Measurements from ENCODE around the gene CAPG.

Gene CAPG

GRCh38 chr2:85445316-85446295 lies 35.4 kb upstream of the CAPG start:
- Histone ChIP-seq H3K79me2 (ENCODE audit: insufficient read depth, low read length) (no peaks in the 10 kb centered on the region), H3K27me3 (ENCODE audit: insufficient read depth, low read length, poor library complexity, severe bottlenecking) (no peaks in the 10 kb centered on the region), H3K9ac (ENCODE audit: low read depth, low read length, poor library complexity, severe bottlenecking) (no peak overlapping the region), H3K9me3 (ENCODE audit: insufficient read depth, low read depth, low read length) (no peaks in the 10 kb centered on the region), H3F3A (ENCODE audit: low read depth) (no peaks in the 10 kb centered on the region), H4K20me1 (ENCODE audit: insufficient read depth, low read length, poor library complexity, severe bottlenecking) (no peaks in the 10 kb centered on the region), H3K4me1 (ENCODE audit: insufficient read depth, low read length, poor library complexity, severe bottlenecking) (no peaks in the 10 kb centered on the region), H3K9me2 (replicated peaks; ENCODE audit: low read depth, low read length) (no peaks in the 10 kb centered on the region), H3K4me3 (ENCODE audit: low read length, poor library complexity, severe bottlenecking) (no peak overlapping the region), H3K36me3 (ENCODE audit: insufficient read depth, low read length) (no peaks in the 10 kb centered on the region), H3K4me2 (ENCODE audit: low read depth, low read length, poor library complexity, severe bottlenecking) (no peak overlapping the region), H2AFZ (ENCODE audit: low read length) (no peak overlapping the region)
- TF ChIP-seq EZH2phosphoT487 (IDR thresholded peaks at IDR 0.05; ENCODE audit: borderline replicate concordance): no peak
- TF ChIP-seq, protein P1, sequence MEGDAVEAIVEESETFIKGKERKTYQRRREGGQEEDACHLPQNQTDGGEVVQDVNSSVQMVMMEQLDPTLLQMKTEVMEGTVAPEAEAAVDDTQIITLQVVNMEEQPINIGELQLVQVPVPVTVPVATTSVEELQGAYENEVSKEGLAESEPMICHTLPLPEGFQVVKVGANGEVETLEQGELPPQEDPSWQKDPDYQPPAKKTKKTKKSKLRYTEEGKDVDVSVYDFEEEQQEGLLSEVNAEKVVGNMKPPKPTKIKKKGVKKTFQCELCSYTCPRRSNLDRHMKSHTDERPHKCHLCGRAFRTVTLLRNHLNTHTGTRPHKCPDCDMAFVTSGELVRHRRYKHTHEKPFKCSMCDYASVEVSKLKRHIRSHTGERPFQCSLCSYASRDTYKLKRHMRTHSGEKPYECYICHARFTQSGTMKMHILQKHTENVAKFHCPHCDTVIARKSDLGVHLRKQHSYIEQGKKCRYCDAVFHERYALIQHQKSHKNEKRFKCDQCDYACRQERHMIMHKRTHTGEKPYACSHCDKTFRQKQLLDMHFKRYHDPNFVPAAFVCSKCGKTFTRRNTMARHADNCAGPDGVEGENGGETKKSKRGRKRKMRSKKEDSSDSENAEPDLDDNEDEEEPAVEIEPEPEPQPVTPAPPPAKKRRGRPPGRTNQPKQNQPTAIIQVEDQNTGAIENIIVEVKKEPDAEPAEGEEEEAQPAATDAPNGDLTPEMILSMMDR (conservative IDR thresholded peaks at IDR 0.05; ENCODE audit: low read length): no peak

DNA sequence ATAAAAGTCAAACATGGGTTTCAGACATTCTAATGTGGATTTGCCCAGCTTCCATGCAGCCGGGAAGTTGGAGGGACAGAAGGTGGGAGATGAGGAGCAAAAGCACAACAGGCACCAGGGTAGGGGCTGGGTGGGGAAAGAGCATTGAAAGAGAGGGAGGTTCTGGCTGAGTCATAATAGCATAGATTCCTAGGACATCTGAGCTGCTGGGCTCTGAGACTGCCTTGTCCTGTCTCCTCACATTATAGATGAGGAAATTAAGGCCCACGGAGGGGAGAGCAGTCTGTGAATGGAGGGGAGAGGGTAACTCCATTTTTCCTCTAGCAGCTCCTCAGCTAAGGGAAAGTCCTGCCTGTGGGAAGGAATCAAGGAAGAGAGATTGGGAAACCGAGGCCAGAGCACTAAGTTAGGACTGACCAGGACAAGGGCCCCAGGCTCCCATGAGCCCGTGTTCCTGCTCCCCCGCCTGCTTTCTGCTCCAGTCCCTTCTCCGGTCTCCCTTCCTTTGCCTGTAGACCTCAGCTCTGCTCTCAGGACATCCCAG lies 34.5 kb upstream of the CAPG start:
- TF ChIP-seq, protein P1 (conservative IDR thresholded peaks at IDR 0.05; ENCODE audit: low read length): no peak
- TF ChIP-seq EZH2phosphoT487 (IDR thresholded peaks at IDR 0.05; ENCODE audit: borderline replicate concordance): no peak
- H3K4me1 ChIP-seq (ENCODE audit: insufficient read depth, low read length, poor library complexity, severe bottlenecking): no peaks in the 10 kb centered on the region
- H3F3A ChIP-seq (ENCODE audit: low read depth): no peaks in the 10 kb centered on the region
- H3K27me3 ChIP-seq (ENCODE audit: insufficient read depth, low read length, poor library complexity, severe bottlenecking): no peaks in the 10 kb centered on the region
- no peaks in the 10 kb centered on the region for H3K79me2 ChIP-seq (ENCODE audit: insufficient read depth, low read length)
- no peaks in the 10 kb centered on the region for H3K36me3 ChIP-seq (ENCODE audit: insufficient read depth, low read length)
- no peak overlapping the region for H2AFZ ChIP-seq (ENCODE audit: low read length)
- no peak overlapping the region for H3K9ac ChIP-seq (ENCODE audit: low read depth, low read length, poor library complexity, severe bottlenecking)
- no peaks in the 10 kb centered on the region for H4K20me1 ChIP-seq (ENCODE audit: insufficient read depth, low read length, poor library complexity, severe bottlenecking)
- H3K4me2 ChIP-seq (ENCODE audit: low read depth, low read length, poor library complexity, severe bottlenecking): no peak overlapping the region
- no peaks in the 10 kb centered on the region for H3K9me3 ChIP-seq (ENCODE audit: insufficient read depth, low read depth, low read length)
- H3K4me3 ChIP-seq (ENCODE audit: low read length, poor library complexity, severe bottlenecking): no peak overlapping the region
- H3K9me2 ChIP-seq (replicated peaks; ENCODE audit: low read depth, low read length): no peaks in the 10 kb centered on the region

DNA sequence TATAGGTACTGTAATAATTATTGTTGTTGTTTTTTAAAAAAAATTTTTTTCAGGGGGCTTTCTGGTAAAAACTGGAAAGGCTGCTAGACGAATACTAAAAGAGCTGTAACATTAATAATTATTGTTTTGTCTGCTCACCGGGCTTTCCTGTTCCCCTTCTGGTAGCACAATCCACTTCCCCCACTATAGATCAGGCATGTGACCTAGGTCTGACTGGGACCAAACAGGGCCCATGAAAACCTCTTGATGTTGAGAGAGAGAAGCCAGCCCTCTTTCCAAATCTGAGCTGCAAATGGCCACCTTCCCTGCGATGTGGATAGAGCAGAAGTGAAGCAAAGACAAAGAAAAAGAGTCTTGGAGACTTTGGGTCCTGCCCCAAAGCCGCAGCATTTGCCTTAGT lies 31.7 kb upstream of the CAPG start:
- H3K36me3 ChIP-seq (ENCODE audit: insufficient read depth, low read length): no peaks in the 10 kb centered on the region
- H3K9me2 ChIP-seq (replicated peaks; ENCODE audit: low read depth, low read length): no peaks in the 10 kb centered on the region
- H2AFZ ChIP-seq (ENCODE audit: low read length): peak overlapping the region; percentile 72; the same call in 1 of the 2 replicates
- TF ChIP-seq EZH2phosphoT487 (IDR thresholded peaks at IDR 0.05; ENCODE audit: borderline replicate concordance): no peak
- TF ChIP-seq, protein P1 (conservative IDR thresholded peaks at IDR 0.05; ENCODE audit: low read length): no peak
- H3K4me3 ChIP-seq (ENCODE audit: low read length, poor library complexity, severe bottlenecking): no peak overlapping the region
- H4K20me1 ChIP-seq (ENCODE audit: insufficient read depth, low read length, poor library complexity, severe bottlenecking): no peaks in the 10 kb centered on the region
- H3K4me1 ChIP-seq (ENCODE audit: insufficient read depth, low read length, poor library complexity, severe bottlenecking): peaks cover 6% of the 10 kb centered on the region
- no peaks in the 10 kb centered on the region for H3K27me3 ChIP-seq (ENCODE audit: insufficient read depth, low read length, poor library complexity, severe bottlenecking)
- H3F3A ChIP-seq (ENCODE audit: low read depth): no peaks in the 10 kb centered on the region
- H3K4me2 ChIP-seq (ENCODE audit: low read depth, low read length, poor library complexity, severe bottlenecking): no peak overlapping the region
- no peaks in the 10 kb centered on the region for H3K9me3 ChIP-seq (ENCODE audit: insufficient read depth, low read depth, low read length)
- H3K9ac ChIP-seq (ENCODE audit: low read depth, low read length, poor library complexity, severe bottlenecking): no peak overlapping the region
- no peaks in the 10 kb centered on the region for H3K79me2 ChIP-seq (ENCODE audit: insufficient read depth, low read length)

Data from Loucy (cell line).